HG02852 (cell line): Measurements from ENCODE around the gene THRAP3.

Source experiments
- ATAC-seq: cut with Tn5 transposase; IDR thresholded peaks from one replicate; pipeline ENCODE4 v1.9.1; 2021; ENCODE audit warnings: mild to moderate bottlenecking, moderate library complexity; ENCODE audit not compliant: unreplicated experiment

Gene THRAP3

DNA sequence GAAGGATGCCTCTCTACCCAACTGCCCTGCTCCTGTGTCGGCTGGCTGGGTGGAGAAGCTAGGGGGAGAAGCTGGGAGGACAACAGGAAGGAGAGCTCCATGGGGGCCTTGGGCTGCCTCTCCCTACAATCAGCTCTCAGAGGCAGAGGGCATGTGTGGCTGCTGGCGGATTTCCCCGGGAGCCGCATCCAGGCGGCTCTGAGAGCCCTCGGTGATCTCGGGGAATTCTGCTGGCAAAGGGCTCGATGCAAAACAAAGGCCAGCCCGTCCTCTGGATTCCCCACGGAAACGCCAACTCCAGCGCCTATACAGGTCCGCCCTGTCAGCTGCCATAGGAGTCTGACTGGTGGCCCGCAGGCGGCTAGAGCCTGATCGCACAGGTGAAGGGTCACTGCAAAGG lies 125.6 kb downstream of the THRAP3 start:
- ATAC-seq = no peak

DNA sequence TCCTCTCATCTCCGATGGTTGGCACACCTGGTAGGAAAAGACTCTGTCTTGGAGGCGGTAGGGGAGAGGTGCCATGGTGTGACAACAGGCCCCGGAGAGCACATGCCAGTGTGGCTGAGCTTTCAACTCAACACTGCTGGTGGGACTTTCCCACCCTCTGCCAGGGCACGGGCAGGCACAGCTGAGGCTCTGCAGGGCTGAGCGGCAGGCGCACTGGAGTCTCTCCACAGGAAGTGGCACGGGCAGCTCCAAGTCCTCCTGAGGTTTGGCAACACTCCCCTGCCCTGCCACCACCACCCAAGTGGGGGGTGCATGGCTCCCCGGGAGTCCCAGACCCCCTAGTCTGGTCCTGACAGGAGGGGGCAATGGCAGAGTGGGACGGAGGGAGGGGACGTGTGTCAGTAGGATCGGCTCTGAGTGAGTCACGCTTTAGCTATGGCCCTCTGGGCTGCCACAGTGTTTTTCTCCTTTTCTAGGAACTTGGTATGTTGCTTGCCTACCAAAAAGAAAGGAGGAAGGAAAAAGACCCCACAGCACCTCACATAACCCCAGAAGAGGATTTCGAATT lies 126.5 kb downstream of the THRAP3 start:
- ATAC-seq = no peak

DNA sequence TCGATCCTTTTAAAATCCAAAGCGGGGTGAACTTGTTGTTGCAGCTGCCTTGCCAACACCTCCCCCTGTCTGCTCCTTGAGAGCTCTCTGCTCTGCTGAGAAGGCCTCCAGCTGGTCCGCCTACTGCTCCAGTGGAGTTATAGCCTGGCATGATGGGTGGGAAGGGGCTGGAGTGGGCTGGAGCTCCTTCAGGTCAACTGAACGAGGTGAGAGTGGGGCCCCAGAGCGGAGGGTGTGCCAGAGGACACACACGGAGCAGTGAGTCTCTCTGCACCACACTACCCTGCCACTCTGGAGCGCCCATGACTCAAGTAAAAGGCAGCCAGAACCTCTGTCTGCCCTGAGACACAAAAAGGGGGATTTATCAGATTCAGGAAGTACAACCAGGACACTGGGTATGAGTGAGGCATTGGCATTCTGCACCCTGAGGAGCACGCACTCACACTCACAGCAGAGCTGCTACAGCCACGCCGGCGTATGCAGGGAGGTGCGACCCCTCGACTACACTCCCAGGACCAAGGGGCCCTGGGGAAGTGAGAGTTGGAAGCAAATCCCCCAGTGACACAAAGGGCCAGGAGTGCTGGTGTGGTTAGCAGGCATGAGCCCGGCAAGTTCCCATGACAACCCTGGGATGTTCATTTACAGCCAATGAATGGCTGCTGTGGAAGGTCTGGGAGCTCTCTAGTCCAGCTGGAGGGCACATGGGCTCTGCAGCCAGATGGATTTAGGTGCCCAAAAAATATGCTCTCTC lies 127.2 kb downstream of the THRAP3 start:
- no peak for ATAC-seq

DNA sequence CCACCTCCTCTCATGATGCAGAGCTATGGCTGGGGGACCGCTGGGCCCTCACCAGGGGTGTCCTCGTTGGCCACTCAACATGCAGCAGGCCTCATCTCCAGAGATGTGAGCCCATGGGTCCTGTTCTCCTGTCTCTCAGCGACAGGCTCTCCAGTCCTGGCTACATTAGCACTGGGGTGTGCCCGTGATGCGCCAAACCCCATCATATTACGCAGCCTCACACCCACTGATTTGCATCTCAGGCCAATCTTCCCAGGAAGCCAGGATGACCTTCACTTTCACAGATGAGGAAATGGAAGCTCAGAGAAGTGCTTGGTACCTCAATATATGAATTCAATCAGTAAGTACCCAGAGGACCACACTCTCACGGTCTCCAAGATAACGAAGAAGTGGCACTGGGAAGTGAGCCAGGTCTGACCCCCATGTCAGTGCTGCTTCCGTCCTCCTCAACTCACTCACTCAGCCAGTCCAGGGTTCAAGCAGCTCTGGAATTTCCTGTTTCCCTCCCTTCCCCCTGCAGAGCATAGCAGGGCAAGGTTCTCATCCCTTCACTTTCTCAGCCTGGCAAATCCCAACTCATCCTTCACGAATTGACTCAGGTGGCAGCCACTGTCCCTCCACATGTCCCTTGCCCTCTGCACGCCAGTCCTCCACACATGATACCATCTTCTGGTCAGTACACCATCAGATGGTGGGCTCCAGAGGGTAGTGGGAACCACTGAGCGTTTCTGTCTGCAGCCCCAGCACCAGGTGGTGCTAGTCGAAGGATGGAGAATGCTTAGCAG lies 128.1 kb downstream of the THRAP3 start:
- no peak for ATAC-seq

DNA sequence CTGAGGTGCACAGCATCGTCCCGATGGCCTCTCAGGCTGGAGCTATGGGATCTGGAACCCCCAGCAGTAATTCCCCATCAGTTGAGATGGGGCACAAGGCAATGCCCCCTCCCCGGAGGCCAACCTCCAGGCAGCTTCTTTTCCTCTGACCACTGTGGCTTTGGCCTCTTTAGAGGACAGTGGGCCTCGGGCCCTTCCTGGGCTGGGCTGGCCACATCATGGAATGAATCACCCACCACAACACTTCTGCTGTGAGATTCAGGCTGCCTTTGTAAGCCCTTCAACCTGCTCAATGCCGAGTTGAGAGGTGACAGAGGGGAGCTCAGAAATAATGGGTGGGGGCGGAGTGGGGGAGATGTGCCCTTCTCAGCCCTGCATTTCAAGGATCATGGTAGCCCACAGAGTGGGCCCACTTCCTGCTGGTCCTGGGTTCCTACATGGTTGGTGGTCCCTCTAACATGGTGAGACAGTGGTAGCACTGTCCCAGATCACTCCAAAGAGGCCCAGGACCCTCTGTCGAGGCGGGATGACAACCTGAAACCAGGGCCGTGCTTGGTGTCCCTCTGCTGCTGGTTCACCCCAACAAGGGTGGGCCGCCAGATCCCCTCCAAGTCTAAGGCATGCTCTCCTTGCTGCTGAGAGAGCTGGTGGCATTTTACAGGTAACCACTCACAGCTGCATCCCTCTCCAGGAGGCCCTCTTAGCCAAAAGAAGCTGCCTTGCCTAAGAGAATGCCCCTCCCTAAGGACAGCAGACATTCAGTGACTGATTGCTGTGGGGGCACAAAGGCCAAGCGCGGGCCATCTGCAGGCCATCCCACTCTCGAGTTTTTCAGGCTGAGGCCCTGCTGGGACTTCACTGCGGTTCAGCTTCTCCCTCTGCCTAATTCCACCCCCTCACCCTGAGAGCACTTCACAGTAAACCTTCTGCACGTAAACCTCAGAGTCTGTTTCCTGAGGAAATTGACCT lies 129.0 kb downstream of the THRAP3 start:
- no peak for ATAC-seq

GRCh38 chr1:36354486-36354885 lies 130.2 kb downstream of the THRAP3 start:
- no peak for ATAC-seq
